GM18873 (cell line): ENCODE data around the gene SPC24.
"Not testable (repeated sequence)": the region's sequence is repeated elsewhere in the genome, so short reads cannot be mapped to it uniquely, and the experiment has no call there.

Experiments
- ATAC-seq: cut with Tn5 transposase; IDR thresholded peaks from one replicate; pipeline ENCODE4 v1.9.1; 2021; ENCODE audit warnings: mild to moderate bottlenecking, moderate library complexity, moderate number of reproducible peaks; ENCODE audit not compliant: unreplicated experiment, low FRiP score

Gene SPC24

GRCh38 chr19:11100049-11100448 is 55.5 kb downstream of the SPC24 start:
- ATAC-seq, result no peak

GRCh38 chr19:11098861-11099260 is 56.7 kb downstream of the SPC24 start:
- ATAC-seq, result no peak

- no peak for ATAC-seq
Observed at GRCh38 chr19:11098327-11098726, 57.3 kb downstream of the SPC24 start.

GRCh38 chr19:11097367-11097766 is 58.2 kb downstream of the SPC24 start:
- ATAC-seq, result not testable (repeated sequence)

- ATAC-seq, result no peak
Observed at GRCh38 chr19:11096210-11096841, 59.3 kb downstream of the SPC24 start.
